Forelimb muscle (tissue), 1 donor: ENCODE data around the gene MALAT1. TPM values are rescaled to one million over a fixed set of nuclear protein-coding genes. Genes with fewer than 3 reads are reported as not detected.
"Not testable (repeated sequence)": the region's sequence is repeated elsewhere in the genome, so short reads cannot be mapped to it uniquely, and the experiment has no call there.

ENCODE experiments used
- DNase-seq: peaks from one replicate; pipeline ENCODE4 v3.0.0-alpha.2; 2013; ENCODE audit warnings: low read depth
- polyA plus RNA-seq: library from polyadenylated mRNA; unstranded; fragments of 120-200 nt; gene quantifications from one replicate; pipeline ENCODE4 v1.2.1, GENCODE V29; 2013; ENCODE audit not compliant: insufficient read length

Gene MALAT1
- polyA plus RNA-seq, 1 donor = 200 TPM

DNA sequence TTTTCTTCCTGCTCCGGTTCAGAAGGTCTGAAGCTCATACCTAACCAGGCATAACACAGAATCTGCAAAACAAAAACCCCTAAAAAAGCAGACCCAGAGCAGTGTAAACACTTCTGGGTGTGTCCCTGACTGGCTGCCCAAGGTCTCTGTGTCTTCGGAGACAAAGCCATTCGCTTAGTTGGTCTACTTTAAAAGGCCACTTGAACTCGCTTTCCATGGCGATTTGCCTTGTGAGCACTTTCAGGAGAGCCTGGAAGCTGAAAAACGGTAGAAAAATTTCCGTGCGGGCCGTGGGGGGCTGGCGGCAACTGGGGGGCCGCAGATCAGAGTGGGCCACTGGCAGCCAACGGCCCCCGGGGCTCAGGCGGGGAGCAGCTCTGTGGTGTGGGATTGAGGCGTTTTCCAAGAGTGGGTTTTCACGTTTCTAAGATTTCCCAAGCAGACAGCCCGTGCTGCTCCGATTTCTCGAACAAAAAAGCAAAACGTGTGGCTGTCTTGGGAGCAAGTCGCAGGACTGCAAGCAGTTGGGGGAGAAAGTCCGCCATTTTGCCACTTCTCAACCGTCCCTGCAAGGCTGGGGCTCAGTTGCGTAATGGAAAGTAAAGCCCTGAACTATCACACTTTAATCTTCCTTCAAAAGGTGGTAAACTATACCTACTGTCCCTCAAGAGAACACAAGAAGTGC lies 661 bp upstream of the MALAT1 start:
- DNase-seq = no peak

DNA sequence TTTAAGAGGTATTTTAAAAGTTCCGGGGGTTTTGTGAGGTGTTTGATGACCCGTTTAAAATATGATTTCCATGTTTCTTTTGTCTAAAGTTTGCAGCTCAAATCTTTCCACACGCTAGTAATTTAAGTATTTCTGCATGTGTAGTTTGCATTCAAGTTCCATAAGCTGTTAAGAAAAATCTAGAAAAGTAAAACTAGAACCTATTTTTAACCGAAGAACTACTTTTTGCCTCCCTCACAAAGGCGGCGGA lies 193 bp upstream of the MALAT1 start:
- DNase-seq = no peak

DNA sequence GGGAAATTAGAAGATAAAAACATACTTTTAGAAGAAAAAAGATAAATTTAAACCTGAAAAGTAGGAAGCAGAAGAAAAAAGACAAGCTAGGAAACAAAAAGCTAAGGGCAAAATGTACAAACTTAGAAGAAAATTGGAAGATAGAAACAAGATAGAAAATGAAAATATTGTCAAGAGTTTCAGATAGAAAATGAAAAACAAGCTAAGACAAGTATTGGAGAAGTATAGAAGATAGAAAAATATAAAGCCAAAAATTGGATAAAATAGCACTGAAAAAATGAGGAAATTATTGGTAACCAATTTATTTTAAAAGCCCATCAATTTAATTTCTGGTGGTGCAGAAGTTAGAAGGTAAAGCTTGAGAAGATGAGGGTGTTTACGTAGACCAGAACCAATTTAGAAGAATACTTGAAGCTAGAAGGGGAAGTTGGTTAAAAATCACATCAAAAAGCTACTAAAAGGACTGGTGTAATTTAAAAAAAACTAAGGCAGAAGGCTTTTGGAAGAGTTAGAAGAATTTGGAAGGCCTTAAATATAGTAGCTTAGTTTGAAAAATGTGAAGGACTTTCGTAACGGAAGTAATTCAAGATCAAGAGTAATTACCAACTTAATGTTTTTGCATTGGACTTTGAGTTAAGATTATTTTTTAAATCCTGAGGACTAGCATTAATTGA lies 1.0 kb downstream of the MALAT1 start:
- DNase-seq = no peak

DNA sequence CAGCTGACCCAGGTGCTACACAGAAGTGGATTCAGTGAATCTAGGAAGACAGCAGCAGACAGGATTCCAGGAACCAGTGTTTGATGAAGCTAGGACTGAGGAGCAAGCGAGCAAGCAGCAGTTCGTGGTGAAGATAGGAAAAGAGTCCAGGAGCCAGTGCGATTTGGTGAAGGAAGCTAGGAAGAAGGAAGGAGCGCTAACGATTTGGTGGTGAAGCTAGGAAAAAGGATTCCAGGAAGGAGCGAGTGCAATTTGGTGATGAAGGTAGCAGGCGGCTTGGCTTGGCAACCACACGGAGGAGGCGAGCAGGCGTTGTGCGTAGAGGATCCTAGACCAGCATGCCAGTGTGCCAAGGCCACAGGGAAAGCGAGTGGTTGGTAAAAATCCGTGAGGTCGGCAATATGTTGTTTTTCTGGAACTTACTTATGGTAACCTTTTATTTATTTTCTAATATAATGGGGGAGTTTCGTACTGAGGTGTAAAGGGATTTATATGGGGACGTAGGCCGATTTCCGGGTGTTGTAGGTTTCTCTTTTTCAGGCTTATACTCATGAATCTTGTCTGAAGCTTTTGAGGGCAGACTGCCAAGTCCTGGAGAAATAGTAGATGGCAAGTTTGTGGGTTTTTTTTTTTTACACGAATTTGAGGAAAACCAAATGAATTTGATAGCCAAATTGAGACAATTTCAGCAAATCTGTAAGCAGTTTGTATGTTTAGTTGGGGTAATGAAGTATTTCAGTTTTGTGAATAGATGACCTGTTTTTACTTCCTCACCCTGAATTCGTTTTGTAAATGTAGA lies 1.7 kb downstream of the MALAT1 start:
- DNase-seq = no peak

DNA sequence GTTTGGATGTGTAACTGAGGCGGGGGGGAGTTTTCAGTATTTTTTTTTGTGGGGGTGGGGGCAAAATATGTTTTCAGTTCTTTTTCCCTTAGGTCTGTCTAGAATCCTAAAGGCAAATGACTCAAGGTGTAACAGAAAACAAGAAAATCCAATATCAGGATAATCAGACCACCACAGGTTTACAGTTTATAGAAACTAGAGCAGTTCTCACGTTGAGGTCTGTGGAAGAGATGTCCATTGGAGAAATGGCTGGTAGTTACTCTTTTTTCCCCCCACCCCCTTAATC lies 2.3 kb downstream of the MALAT1 start:
- no peak for DNase-seq

DNA sequence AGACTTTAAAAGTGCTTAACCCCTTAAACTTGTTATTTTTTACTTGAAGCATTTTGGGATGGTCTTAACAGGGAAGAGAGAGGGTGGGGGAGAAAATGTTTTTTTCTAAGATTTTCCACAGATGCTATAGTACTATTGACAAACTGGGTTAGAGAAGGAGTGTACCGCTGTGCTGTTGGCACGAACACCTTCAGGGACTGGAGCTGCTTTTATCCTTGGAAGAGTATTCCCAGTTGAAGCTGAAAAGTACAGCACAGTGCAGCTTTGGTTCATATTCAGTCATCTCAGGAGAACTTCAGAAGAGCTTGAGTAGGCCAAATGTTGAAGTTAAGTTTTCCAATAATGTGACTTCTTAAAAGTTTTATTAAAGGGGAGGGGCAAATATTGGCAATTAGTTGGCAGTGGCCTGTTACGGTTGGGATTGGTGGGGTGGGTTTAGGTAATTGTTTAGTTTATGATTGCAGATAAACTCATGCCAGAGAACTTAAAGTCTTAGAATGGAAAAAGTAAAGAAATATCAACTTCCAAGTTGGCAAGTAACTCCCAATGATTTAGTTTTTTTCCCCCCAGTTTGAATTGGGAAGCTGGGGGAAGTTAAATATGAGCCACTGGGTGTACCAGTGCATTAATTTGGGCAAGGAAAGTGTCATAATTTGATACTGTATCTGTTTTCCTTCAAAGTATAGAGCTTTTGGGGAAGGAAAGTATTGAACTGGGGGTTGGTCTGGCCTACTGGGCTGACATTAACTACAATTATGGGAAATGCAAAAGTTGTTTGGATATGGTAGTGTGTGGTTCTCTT lies 2.8 kb downstream of the MALAT1 start:
- no peak for DNase-seq

DNA sequence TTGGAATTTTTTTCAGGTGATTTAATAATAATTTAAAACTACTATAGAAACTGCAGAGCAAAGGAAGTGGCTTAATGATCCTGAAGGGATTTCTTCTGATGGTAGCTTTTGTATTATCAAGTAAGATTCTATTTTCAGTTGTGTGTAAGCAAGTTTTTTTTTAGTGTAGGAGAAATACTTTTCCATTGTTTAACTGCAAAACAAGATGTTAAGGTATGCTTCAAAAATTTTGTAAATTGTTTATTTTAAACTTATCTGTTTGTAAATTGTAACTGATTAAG lies 3.4 kb downstream of the MALAT1 start:
- DNase-seq = no peak

DNA sequence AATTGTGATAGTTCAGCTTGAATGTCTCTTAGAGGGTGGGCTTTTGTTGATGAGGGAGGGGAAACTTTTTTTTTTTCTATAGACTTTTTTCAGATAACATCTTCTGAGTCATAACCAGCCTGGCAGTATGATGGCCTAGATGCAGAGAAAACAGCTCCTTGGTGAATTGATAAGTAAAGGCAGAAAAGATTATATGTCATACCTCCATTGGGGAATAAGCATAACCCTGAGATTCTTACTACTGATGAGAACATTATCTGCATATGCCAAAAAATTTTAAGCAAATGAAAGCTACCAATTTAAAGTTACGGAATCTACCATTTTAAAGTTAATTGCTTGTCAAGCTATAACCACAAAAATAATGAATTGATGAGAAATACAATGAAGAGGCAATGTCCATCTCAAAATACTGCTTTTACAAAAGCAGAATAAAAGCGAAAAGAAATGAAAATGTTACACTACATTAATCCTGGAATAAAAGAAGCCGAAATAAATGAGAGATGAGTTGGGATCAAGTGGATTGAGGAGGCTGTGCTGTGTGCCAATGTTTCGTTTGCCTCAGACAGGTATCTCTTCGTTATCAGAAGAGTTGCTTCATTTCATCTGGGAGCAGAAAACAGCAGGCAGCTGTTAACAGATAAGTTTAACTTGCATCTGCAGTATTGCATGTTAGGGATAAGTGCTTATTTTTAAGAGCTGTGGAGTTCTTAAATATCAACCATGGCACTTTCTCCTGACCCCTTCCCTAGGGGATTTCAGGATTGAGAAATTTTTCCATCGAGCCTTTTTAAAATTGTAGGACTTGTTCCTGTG lies 3.9 kb downstream of the MALAT1 start:
- no peak for DNase-seq

DNA sequence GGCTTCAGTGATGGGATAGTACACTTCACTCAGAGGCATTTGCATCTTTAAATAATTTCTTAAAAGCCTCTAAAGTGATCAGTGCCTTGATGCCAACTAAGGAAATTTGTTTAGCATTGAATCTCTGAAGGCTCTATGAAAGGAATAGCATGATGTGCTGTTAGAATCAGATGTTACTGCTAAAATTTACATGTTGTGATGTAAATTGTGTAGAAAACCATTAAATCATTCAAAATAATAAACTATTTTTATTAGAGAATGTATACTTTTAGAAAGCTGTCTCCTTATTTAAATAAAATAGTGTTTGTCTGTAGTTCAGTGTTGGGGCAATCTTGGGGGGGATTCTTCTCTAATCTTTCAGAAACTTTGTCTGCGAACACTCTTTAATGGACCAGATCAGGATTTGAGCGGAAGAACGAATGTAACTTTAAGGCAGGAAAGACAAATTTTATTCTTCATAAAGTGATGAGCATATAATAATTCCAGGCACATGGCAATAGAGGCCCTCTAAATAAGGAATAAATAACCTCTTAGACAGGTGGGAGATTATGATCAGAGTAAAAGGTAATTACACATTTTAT lies 4.6 kb downstream of the MALAT1 start:
- DNase-seq = no peak

DNA sequence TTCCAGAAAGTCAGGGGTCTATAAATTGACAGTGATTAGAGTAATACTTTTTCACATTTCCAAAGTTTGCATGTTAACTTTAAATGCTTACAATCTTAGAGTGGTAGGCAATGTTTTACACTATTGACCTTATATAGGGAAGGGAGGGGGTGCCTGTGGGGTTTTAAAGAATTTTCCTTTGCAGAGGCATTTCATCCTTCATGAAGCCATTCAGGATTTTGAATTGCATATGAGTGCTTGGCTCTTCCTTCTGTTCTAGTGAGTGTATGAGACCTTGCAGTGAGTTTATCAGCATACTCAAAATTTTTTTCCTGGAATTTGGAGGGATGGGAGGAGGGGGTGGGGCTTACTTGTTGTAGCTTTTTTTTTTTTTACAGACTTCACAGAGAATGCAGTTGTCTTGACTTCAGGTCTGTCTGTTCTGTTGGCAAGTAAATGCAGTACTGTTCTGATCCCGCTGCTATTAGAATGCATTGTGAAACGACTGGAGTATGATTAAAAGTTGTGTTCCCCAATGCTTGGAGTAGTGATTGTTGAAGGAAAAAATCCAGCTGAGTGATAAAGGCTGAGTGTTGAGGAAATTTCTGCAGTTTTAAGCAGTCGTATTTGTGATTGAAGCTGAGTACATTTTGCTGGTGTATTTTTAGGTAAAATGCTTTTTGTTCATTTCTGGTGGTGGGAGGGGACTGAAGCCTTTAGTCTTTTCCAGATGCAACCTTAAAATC lies 5.3 kb downstream of the MALAT1 start:
- no peak for DNase-seq

DNA sequence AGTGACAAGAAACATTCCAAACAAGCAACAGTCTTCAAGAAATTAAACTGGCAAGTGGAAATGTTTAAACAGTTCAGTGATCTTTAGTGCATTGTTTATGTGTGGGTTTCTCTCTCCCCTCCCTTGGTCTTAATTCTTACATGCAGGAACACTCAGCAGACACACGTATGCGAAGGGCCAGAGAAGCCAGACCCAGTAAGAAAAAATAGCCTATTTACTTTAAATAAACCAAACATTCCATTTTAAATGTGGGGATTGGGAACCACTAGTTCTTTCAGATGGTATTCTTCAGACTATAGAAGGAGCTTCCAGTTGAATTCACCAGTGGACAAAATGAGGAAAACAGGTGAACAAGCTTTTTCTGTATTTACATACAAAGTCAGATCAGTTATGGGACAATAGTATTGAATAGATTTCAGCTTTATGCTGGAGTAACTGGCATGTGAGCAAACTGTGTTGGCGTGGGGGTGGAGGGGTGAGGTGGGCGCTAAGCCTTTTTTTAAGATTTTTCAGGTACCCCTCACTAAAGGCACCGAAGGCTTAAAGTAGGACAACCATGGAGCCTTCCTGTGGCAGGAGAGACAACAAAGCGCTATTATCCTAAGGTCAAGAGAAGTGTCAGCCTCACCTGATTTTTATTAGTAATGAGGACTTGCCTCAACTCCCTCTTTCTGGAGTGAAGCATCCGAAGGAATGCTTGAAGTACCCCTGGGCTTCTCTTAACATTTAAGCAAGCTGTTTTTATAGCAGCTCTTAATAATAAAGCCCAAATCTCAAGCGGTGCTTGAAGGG lies 6.0 kb downstream of the MALAT1 start:
- no peak for DNase-seq

DNA sequence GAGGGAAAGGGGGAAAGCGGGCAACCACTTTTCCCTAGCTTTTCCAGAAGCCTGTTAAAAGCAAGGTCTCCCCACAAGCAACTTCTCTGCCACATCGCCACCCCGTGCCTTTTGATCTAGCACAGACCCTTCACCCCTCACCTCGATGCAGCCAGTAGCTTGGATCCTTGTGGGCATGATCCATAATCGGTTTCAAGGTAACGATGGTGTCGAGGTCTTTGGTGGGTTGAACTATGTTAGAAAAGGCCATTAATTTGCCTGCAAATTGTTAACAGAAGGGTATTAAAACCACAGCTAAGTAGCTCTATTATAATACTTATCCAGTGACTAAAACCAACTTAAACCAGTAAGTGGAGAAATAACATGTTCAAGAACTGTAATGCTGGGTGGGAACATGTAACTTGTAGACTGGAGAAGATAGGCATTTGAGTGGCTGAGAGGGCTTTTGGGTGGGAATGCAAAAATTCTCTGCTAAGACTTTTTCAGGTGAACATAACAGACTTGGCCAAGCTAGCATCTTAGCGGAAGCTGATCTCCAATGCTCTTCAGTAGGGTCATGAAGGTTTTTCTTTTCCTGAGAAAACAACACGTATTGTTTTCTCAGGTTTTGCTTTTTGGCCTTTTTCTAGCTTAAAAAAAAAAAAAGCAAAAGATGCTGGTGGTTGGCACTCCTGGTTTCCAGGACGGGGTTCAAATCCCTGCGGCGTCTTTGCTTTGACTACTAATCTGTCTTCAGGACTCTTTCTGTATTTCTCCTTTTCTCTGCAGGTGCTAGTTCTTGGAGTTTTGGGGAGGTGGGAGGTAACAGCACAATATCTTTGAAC lies 6.8 kb downstream of the MALAT1 start:
- DNase-seq = no peak

DNA sequence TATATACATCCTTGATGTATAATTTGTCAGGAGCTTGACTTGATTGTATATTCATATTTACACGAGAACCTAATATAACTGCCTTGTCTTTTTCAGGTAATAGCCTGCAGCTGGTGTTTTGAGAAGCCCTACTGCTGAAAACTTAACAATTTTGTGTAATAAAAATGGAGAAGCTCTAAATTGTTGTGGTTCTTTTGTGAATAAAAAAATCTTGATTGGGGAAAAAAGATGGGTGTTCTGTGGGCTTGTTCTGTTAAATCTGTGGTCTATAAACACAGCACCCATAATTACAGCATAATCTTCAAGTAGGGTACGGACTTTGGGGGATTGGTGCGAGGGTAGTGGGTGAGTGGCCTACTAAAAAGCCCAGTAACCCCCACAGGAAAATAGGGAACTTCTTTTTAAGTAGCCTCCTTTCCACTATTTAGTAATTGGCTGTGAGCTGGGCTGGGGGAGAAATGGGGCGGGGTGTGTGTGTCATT lies 7.5 kb downstream of the MALAT1 start:
- no peak for DNase-seq

DNA sequence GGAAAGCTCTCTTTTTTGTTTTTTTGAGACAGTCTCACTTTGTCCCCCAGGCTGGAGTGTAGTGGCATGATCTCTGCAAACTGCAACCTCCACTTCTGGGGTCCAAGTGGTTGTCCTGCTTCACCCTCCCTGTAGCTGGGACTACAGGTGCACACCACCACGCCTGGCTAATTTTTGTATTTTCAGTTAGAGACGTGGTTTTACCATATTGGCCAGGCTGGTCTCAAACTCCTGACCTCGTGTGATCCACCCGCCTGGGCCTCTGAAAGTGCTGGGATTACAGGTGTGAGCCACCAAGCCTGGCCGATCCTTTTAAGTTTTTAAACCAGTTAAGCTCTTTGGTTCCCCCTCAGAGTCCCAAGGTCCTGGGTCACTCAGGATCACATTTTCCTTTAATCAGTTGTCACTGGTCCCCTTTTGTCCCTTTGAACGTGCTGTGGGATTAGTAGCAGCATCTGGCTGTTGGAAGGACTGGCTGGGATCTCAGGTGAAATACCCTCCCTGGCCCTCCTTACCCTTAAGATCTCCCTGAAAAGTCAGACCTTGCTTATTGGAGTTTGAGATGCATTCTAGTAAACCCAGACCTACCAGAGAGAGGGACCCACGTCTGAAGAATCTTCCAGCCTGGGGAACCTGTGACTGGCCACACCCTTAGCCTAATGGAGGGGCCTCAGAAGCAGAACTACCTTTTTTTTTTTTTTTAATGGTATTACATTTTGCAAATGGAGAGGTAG lies 8.1 kb downstream of the MALAT1 start:
- no peak for DNase-seq

DNA sequence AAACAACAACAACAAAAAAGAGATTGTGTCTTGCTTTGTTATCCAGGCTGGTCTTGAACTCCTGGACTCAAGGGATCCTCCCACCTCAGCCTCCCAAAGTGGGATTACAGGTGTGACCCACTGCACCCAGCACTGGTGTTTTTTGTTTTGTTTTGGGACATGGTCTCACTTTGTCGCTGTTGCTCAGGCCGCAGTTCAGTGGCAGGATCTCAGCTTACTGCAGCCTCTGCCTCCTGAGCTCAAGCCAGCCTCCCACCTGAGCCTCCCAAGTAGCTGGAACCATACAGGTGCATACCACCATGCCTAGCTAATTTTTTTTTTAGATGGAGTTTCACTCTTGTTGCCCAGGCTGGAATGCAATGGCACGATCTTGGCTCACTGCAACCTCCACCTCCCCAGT lies 13.5 kb downstream of the MALAT1 start:
- DNase-seq = not testable (repeated sequence)

DNA sequence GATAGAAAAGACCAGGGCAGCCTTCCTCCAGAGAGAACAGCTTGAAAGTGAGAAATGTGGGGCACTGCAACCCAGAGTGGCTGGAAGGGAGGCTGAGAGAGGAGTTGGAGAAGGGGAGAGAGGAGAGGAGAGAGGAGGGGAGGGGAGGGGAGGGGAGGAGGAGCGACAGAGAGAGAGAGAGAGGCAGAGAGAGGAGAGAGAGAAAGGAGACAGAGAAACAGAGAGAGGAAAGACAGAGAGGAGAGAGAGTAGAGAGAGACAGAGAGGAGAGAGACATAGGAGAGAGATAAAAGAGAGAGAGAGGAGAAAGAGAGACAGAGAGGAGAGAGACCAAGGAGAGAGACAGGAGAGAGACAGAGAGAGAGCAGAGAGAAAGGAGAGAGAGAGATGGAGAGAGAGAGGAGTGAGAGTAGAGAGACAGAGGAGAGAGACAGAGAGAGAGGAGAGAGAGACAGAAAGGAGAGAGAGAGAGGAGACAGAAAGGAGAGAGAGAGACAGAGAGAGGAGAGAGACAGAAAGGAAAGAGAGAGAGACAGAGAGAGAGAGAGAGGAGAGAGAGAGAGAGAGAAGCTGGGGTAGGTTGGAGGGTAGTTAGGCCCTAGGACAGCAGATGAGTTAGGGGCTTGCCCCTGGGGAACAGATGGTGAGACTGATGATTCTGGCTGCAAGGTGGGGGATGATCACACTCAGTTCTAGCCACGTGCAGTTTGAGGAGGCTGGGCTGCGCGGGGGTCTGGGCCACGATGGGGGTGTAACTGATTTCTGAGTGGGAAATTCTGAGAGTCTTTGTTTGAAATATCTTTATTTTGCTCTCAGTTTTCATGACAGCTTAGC lies 17.5 kb downstream of the MALAT1 start:
- no peak for DNase-seq

DNA sequence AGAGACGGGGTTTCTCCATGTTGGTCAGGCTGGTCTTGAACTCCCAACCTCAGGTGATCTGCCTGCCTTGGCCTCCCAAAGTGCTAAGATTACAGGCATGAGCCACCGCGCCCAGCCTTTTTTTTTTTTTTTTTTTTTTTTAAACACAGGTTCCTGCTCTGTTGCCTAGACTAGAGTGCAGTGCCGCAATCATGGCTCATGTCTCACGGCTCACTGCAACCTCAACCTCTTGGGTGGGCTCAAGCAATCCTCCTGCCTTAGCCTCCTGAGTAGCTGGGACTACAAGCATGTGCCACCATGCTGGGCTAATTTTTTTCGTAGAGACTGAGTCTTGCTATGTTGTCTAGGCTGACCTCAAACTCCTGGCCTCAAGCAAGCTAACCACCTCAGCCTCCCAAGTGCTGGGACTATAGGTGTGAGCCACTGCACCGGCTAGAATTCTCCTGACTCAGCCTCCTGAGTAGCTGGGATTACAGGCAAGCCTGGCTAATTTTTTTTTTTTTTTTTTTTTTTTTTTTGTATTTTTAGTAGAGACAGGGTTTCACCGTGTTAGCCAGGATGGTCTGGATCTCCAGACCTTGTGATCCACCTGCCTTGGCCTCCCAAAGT lies 20.2 kb downstream of the MALAT1 start:
- not testable (repeated sequence) for DNase-seq
